ENCODE measurements around the gene CCNG2.

Gene CCNG2

GRCh38 chr4:77151241-77151640 lies 5.8 kb upstream of the CCNG2 start:
- Histone ChIP-seq H3K4me3 (ENCODE audit: low read length) (no peak overlapping the region), H3K4me1 (ENCODE audit: control insufficient read depth, insufficient read depth, low read length) (no peaks in the 10 kb centered on the region), H3K27ac (ENCODE audit: low read depth, low read length) (no peak overlapping the region), H3K9ac (ENCODE audit: low read length) (no peak overlapping the region), H3K27me3 (ENCODE audit: control insufficient read depth, insufficient read depth, low read length) (no peaks in the 10 kb centered on the region), H3K36me3 (ENCODE audit: control insufficient read depth, insufficient read depth, low read length) (no peaks in the 10 kb centered on the region)

GRCh38 chr4:77152421-77152820 lies 4.6 kb upstream of the CCNG2 start:
- Histone ChIP-seq H3K4me1 (ENCODE audit: control insufficient read depth, insufficient read depth, low read length) (no peaks in the 10 kb centered on the region), H3K9ac (ENCODE audit: low read length) (no peak overlapping the region), H3K27ac (ENCODE audit: low read depth, low read length) (no peak overlapping the region), H3K36me3 (ENCODE audit: control insufficient read depth, insufficient read depth, low read length) (no peaks in the 10 kb centered on the region), H3K27me3 (ENCODE audit: control insufficient read depth, insufficient read depth, low read length) (no peaks in the 10 kb centered on the region), H3K4me3 (ENCODE audit: low read length) (no peak overlapping the region)

DNA sequence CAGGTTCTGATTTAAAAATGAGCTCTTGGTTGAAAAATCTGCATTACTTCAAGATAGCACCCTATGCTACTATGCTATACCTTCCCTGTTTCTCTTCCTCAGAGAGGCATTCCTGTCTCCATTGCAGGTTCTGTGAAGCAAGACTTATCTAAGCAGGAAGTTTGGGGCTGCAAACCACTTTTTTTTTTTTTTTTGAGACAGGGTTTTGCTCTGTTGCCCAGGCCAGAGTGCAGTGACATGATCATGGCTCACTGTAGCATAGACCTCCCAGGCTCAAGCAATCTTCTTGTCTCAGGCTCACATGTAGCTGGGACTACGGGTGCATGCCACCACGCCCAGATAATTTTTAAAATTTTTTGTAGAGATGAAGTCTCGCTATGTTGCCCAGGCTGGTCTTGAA lies 4.0 kb upstream of the CCNG2 start:
- H3K27ac ChIP-seq (ENCODE audit: low read depth, low read length), result no peak overlapping the region
- H3K27me3 ChIP-seq (ENCODE audit: control insufficient read depth, insufficient read depth, low read length), result no peaks in the 10 kb centered on the region
- H3K36me3 ChIP-seq (ENCODE audit: control insufficient read depth, insufficient read depth, low read length), result no peaks in the 10 kb centered on the region
- H3K4me1 ChIP-seq (ENCODE audit: control insufficient read depth, insufficient read depth, low read length), result no peaks in the 10 kb centered on the region
- H3K9ac ChIP-seq (ENCODE audit: low read length), result no peak overlapping the region
- H3K4me3 ChIP-seq (ENCODE audit: low read length), result no peak overlapping the region

DNA sequence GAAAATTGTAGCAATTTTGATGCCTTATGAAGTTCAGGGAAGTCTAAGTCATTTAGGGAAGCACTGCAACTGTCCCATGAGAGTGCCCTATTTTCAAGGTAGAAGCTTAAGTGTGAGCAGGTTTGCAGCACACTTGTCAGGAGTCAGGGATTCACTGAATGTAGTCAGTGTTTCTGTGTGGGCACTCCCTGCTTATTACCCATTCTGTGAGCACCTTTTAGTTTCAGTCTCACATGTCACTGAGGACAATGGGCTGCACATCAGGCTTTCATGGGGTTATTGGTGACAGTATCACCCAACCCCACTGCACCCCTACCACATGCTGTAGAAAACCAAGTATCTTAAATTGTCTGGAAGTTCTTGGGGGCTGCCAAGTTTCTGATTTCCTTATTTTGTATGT lies 2.9 kb upstream of the CCNG2 start:
- H3K4me3 ChIP-seq (ENCODE audit: low read length), result no peak overlapping the region
- no peak overlapping the region for H3K27ac ChIP-seq (ENCODE audit: low read depth, low read length)
- H3K9ac ChIP-seq (ENCODE audit: low read length), result no peak overlapping the region
- H3K36me3 ChIP-seq (ENCODE audit: control insufficient read depth, insufficient read depth, low read length), result no peaks in the 10 kb centered on the region
- H3K27me3 ChIP-seq (ENCODE audit: control insufficient read depth, insufficient read depth, low read length), result no peaks in the 10 kb centered on the region
- peaks cover 2% of the 10 kb centered on the region for H3K4me1 ChIP-seq (ENCODE audit: control insufficient read depth, insufficient read depth, low read length)

- Histone ChIP-seq H3K27ac (ENCODE audit: low read depth, low read length) (no peak overlapping the region), H3K9ac (ENCODE audit: low read length) (no peak overlapping the region), H3K4me1 (ENCODE audit: control insufficient read depth, insufficient read depth, low read length) (peaks cover 2% of the 10 kb centered on the region), H3K36me3 (ENCODE audit: control insufficient read depth, insufficient read depth, low read length) (no peaks in the 10 kb centered on the region), H3K4me3 (ENCODE audit: low read length) (no peak overlapping the region), H3K27me3 (ENCODE audit: control insufficient read depth, insufficient read depth, low read length) (no peaks in the 10 kb centered on the region)
These were observed 2.1 kb upstream of the CCNG2 start for GRCh38 chr4:77154761-77155499.

- H3K9ac ChIP-seq (ENCODE audit: low read length), result no peak overlapping the region
- H3K27me3 ChIP-seq (ENCODE audit: control insufficient read depth, insufficient read depth, low read length), result no peaks in the 10 kb centered on the region
- peaks cover 6% of the 10 kb centered on the region for H3K36me3 ChIP-seq (ENCODE audit: control insufficient read depth, insufficient read depth, low read length)
- peak overlapping the region; percentile 87 for H3K27ac ChIP-seq (ENCODE audit: low read depth, low read length)
- H3K4me3 ChIP-seq (ENCODE audit: low read length), result peak overlapping the region; percentile 82
- H3K4me1 ChIP-seq (ENCODE audit: control insufficient read depth, insufficient read depth, low read length), result peaks cover 2% of the 10 kb centered on the region
These were observed 1.2 kb upstream of the CCNG2 start for GRCh38 chr4:77155631-77156452.

GRCh38 chr4:77156533-77156911 lies 485 bp upstream of the CCNG2 start:
- Histone ChIP-seq H3K27me3 (ENCODE audit: control insufficient read depth, insufficient read depth, low read length) (no peaks in the 10 kb centered on the region), H3K4me3 (ENCODE audit: low read length) (peak overlapping the region; percentile 99), H3K36me3 (ENCODE audit: control insufficient read depth, insufficient read depth, low read length) (peaks cover 6% of the 10 kb centered on the region), H3K27ac (ENCODE audit: low read depth, low read length) (peak overlapping the region; percentile 87), H3K4me1 (ENCODE audit: control insufficient read depth, insufficient read depth, low read length) (peaks cover 2% of the 10 kb centered on the region), H3K9ac (ENCODE audit: low read length) (no peak overlapping the region)

- Histone ChIP-seq H3K4me1 (ENCODE audit: control insufficient read depth, insufficient read depth, low read length) (peaks cover 2% of the 10 kb centered on the region), H3K27me3 (ENCODE audit: control insufficient read depth, insufficient read depth, low read length) (no peaks in the 10 kb centered on the region), H3K4me3 (ENCODE audit: low read length) (peak overlapping the region; percentile 99), H3K9ac (ENCODE audit: low read length) (peak overlapping the region; percentile 63), H3K27ac (ENCODE audit: low read depth, low read length) (peak overlapping the region; percentile 87), H3K36me3 (ENCODE audit: control insufficient read depth, insufficient read depth, low read length) (peaks cover 11% of the 10 kb centered on the region)
These were observed 966 bp downstream of the CCNG2 start for GRCh38 chr4:77157859-77158486.

DNA sequence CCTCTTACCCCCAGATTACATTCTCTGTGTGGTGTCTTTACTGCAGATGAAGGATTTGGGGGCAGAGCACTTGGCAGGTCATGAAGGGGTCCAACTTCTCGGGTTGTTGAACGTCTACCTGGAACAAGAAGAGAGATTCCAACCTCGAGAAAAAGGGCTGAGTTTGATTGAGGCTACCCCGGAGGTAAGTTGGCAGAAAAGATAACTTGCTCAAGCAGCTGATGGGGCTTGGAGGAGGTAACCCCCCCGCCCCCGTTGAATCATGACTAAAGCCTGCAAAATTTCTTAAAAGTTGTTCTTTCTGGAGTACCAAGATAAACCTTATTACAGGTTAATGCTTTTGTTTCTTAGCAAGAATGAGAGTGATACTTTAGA lies 1.5 kb downstream of the CCNG2 start:
- Histone ChIP-seq H3K27ac (ENCODE audit: low read depth, low read length) (peak overlapping the region; percentile 87), H3K4me3 (ENCODE audit: low read length) (peak overlapping the region; percentile 99)

GRCh38 chr4:77159806-77160205 lies 2.8 kb downstream of the CCNG2 start:
- Histone ChIP-seq H3K27me3 (ENCODE audit: control insufficient read depth, insufficient read depth, low read length) (no peaks in the 10 kb centered on the region), H3K4me1 (ENCODE audit: control insufficient read depth, insufficient read depth, low read length) (peaks cover 2% of the 10 kb centered on the region), H3K4me3 (ENCODE audit: low read length) (no peak overlapping the region), H3K27ac (ENCODE audit: low read depth, low read length) (no peak overlapping the region), H3K36me3 (ENCODE audit: control insufficient read depth, insufficient read depth, low read length) (peaks cover 11% of the 10 kb centered on the region), H3K9ac (ENCODE audit: low read length) (no peak overlapping the region)

More for the DNA sequence above, 1.5 kb downstream of the CCNG2 start:
- peaks cover 2% of the 10 kb centered on the region for H3K4me1 ChIP-seq (ENCODE audit: control insufficient read depth, insufficient read depth, low read length)
- no peaks in the 10 kb centered on the region for H3K27me3 ChIP-seq (ENCODE audit: control insufficient read depth, insufficient read depth, low read length)
- peak overlapping the region; percentile 63 for H3K9ac ChIP-seq (ENCODE audit: low read length)
- peaks cover 11% of the 10 kb centered on the region for H3K36me3 ChIP-seq (ENCODE audit: control insufficient read depth, insufficient read depth, low read length)

- Histone ChIP-seq H3K27ac (ENCODE audit: low read depth, low read length) (no peak overlapping the region), H3K27me3 (ENCODE audit: control insufficient read depth, insufficient read depth, low read length) (no peaks in the 10 kb centered on the region), H3K36me3 (ENCODE audit: control insufficient read depth, insufficient read depth, low read length) (peaks cover 16% of the 10 kb centered on the region), H3K4me1 (ENCODE audit: control insufficient read depth, insufficient read depth, low read length) (no peaks in the 10 kb centered on the region), H3K4me3 (ENCODE audit: low read length) (no peak overlapping the region), H3K9ac (ENCODE audit: low read length) (no peak overlapping the region)
These were observed 6.6 kb downstream of the CCNG2 start for GRCh38 chr4:77163641-77164040.

GRCh38 chr4:77167173-77167572 lies 10.2 kb downstream of the CCNG2 start:
- no peak overlapping the region for H3K9ac ChIP-seq (ENCODE audit: low read length)
- H3K36me3 ChIP-seq (ENCODE audit: control insufficient read depth, insufficient read depth, low read length), result peaks cover 20% of the 10 kb centered on the region
- no peak overlapping the region for H3K27ac ChIP-seq (ENCODE audit: low read depth, low read length)
- H3K4me3 ChIP-seq (ENCODE audit: low read length), result no peak overlapping the region
- no peaks in the 10 kb centered on the region for H3K27me3 ChIP-seq (ENCODE audit: control insufficient read depth, insufficient read depth, low read length)
- no peaks in the 10 kb centered on the region for H3K4me1 ChIP-seq (ENCODE audit: control insufficient read depth, insufficient read depth, low read length)

Measured in rectal smooth muscle tissue (tissue), 1 donor.